Central memory CD8-positive, alpha-beta T cell (primary cell): ENCODE data around the gene MOB4.
"Not testable (repeated sequence)": the region's sequence is repeated elsewhere in the genome, so short reads cannot be mapped to it uniquely, and the experiment has no call there.

ENCODE experiments used
- ATAC-seq: fragments of 150-1000 bp; cut with Tn5 transposase; replicated peaks from 2 replicates; pipeline ENCODE4 v1.10.0; 2022; ENCODE audit warnings: mild to moderate bottlenecking, moderate FRiP score, moderate number of reproducible peaks; ENCODE audit not compliant: poor library complexity, severe bottlenecking; ENCODE audit errors: extremely low read depth
- DNase-seq, 2 donors: peaks; one replicate each; pipeline ENCODE4 v3.0.0; 2021; ENCODE audit warnings: low spot score in 2 of 2
- H3K27ac Mint-ChIP-seq: one replicate; pipeline ENCODE4 v1.8.0; 2022; ENCODE audit warnings: low read depth, mild to moderate bottlenecking, moderate library complexity, mixed read lengths
- H3K27me3 Mint-ChIP-seq: one replicate; pipeline ENCODE4 v1.8.0; 2022; ENCODE audit warnings: mixed read lengths
- H3K36me3 Mint-ChIP-seq: one replicate; pipeline ENCODE4 v1.8.0; 2022; ENCODE audit warnings: mild to moderate bottlenecking, moderate library complexity, mixed read lengths; ENCODE audit not compliant: insufficient read depth
- H3K4me1 Mint-ChIP-seq: one replicate; pipeline ENCODE4 v1.8.0; 2022; ENCODE audit warnings: mixed read lengths
- H3K4me3 Mint-ChIP-seq: one replicate; pipeline ENCODE4 v1.8.0; 2022; ENCODE audit warnings: mild to moderate bottlenecking, moderate library complexity, mixed read lengths
- H3K9me3 Mint-ChIP-seq: one replicate; pipeline ENCODE4 v1.8.0; 2022; ENCODE audit warnings: mixed read lengths

Gene MOB4

GRCh38 chr2:197575987-197576386, 60.1 kb downstream of the MOB4 start:
- H3K27ac Mint-ChIP-seq, result no peak overlapping the region
- H3K4me3 Mint-ChIP-seq, result no peak overlapping the region
- DNase-seq (no peak), ATAC-seq (no peak)
- peaks cover 4% of the 10 kb centered on the region for H3K9me3 Mint-ChIP-seq
- H3K4me1 Mint-ChIP-seq, result no peaks in the 10 kb centered on the region
- no peaks in the 10 kb centered on the region for H3K27me3 Mint-ChIP-seq
- no peaks in the 10 kb centered on the region for H3K36me3 Mint-ChIP-seq

DNA sequence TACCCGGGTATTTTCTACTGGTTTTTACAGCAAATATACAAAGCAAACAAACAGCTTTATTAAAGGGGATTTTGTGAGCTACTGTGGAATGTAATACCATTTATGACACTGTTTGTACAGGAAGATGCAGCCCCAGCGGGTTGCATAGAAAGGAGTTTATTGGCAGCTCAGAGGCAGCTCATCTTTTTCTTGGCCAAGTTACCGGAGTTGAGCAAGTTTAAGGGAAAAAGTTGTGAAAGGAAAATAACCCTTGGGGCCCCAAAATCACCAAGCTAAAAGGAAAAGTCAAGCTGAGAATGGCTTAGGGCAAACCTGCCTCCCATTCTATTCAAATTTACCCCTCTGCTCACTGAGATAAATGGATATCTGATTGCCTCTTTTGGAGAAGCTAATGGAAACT, 60.8 kb downstream of the MOB4 start:
- H3K4me1 Mint-ChIP-seq, result no peaks in the 10 kb centered on the region
- no peak overlapping the region for H3K4me3 Mint-ChIP-seq
- DNase-seq (no peak), ATAC-seq (no peak)
- H3K9me3 Mint-ChIP-seq, result peaks cover 4% of the 10 kb centered on the region
- H3K27me3 Mint-ChIP-seq, result no peaks in the 10 kb centered on the region
- H3K36me3 Mint-ChIP-seq, result no peaks in the 10 kb centered on the region
- no peak overlapping the region for H3K27ac Mint-ChIP-seq

GRCh38 chr2:197577446-197577845, 61.6 kb downstream of the MOB4 start:
- no peak overlapping the region for H3K27ac Mint-ChIP-seq

GRCh38 chr2:197578294-197578693, 62.4 kb downstream of the MOB4 start:
- not testable (repeated sequence) for H3K4me1 Mint-ChIP-seq, H3K27me3 Mint-ChIP-seq, DNase-seq, ATAC-seq, H3K36me3 Mint-ChIP-seq, H3K4me3 Mint-ChIP-seq, H3K9me3 Mint-ChIP-seq, H3K27ac Mint-ChIP-seq

More at GRCh38 chr2:197577446-197577845, 61.6 kb downstream of the MOB4 start:
- Mint-ChIP-seq H3K4me3 (no peak overlapping the region), H3K4me1 (no peaks in the 10 kb centered on the region), H3K36me3 (no peaks in the 10 kb centered on the region), H3K27me3 (no peaks in the 10 kb centered on the region), H3K9me3 (peaks cover 4% of the 10 kb centered on the region)
- no peak for DNase-seq
- ATAC-seq, result no peak

DNA sequence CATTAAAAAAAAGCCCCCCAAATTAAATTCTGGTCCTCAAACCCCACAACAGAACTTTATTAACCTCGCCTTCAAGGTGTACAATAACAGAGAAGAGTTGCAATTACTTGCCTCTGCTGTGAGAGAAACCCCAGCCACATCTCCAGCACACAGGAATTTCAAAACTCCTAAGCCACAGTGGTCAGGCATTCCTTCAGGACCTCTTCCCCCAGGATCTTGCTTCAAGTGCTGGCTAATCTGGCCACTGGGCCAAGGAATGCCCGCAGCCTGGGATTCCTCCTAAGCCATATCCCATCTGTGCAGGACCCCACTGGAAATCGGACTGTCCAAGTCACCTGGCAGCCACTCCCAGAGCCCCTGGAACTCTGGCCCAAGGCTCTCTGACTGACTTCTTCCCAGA, 64.3 kb downstream of the MOB4 start:
- ATAC-seq, H3K9me3 Mint-ChIP-seq, DNase-seq, H3K27me3 Mint-ChIP-seq, H3K4me1 Mint-ChIP-seq, H3K36me3 Mint-ChIP-seq, H3K4me3 Mint-ChIP-seq, H3K27ac Mint-ChIP-seq: not testable (repeated sequence)

DNA sequence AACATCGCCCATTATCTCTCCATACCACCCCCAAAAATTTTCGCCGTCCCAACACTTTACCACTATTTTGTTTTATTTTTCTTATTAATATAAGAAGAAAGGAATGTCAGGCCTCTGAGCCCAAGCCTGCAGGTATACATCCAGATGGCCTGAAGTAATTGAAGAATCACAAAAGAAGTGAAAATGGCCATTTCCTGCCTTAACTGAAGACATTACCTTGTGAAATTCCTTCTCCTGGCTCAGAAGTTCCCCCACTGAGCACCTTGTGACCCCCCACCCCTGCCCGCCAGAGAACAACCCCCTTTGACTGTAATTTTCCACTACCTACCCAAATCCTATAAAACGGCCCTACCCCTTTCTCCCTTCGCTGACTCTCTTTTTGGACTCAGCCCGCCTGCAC, 71.4 kb downstream of the MOB4 start:
- H3K9me3 Mint-ChIP-seq, H3K4me1 Mint-ChIP-seq, H3K36me3 Mint-ChIP-seq, H3K4me3 Mint-ChIP-seq, H3K27me3 Mint-ChIP-seq, DNase-seq, ATAC-seq, H3K27ac Mint-ChIP-seq: not testable (repeated sequence)

DNA sequence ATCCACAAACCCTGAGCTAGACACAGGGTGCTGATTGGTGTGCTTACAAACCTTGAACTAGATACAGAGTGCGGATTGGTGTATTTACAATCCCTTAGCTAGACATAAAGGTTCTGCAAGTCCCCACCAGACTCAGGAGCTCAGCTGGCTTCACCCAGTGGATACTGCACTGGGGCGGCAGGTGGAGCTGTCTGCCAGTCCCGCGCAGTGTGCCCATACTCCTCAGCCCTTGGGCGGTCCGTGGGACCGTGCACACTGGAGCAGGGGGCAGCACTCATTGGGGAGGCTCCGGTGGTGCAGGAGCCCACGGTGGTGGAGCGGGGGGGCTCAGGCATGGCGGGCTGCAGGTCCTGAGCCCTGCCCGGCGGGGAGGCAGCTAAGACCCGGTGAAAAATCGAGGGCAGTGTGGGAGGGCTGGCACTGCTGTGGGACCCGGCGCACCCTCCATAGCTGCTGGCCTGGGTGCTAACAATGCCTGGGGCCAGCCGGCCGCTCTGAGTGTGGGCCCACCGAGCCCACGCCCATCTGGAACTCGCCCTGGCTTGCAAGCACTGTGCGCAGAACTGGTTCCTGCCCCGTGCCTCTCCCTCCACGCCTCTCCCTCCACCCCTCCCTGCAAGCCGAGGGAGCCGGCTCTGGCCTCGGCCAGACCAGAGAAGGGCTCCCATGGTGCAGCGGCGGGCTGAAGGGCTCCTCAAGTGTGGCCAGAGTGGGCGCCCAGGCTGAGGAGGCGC, 75.6 kb downstream of the MOB4 start:
- Mint-ChIP-seq H3K4me1 (no peaks in the 10 kb centered on the region), H3K27ac (no peak overlapping the region), H3K36me3 (peaks cover 2% of the 10 kb centered on the region), H3K27me3 (peaks cover 7% of the 10 kb centered on the region), H3K4me3 (no peak overlapping the region), H3K9me3 (no peaks in the 10 kb centered on the region)
- ATAC-seq (no peak), DNase-seq (no peak)

DNA sequence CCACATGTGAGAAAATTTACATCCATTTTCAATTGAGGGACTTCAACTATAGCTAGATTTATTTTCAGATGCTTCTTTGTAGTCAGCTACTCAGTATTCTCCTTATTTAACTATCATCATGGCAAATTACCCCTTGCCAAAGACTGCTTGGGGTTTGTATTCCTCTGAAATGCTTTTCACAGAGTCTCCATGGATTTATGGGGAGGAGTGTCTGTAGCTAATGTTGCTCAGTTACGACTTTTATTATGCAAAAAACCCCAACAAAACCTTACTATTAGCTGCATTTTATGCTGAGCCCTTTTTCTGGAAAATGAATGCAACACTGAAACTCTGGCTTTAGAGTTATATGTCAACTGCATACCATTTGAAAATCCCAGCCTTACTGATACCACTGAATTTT, 80.9 kb downstream of the MOB4 start:
- peaks cover 35% of the 10 kb centered on the region for H3K27me3 Mint-ChIP-seq
- no peak overlapping the region for H3K27ac Mint-ChIP-seq
- no peak for DNase-seq
- no peaks in the 10 kb centered on the region for H3K36me3 Mint-ChIP-seq
- no peak overlapping the region for H3K4me3 Mint-ChIP-seq
- H3K4me1 Mint-ChIP-seq, result peaks cover 6% of the 10 kb centered on the region
- no peak for ATAC-seq
- no peaks in the 10 kb centered on the region for H3K9me3 Mint-ChIP-seq

DNA sequence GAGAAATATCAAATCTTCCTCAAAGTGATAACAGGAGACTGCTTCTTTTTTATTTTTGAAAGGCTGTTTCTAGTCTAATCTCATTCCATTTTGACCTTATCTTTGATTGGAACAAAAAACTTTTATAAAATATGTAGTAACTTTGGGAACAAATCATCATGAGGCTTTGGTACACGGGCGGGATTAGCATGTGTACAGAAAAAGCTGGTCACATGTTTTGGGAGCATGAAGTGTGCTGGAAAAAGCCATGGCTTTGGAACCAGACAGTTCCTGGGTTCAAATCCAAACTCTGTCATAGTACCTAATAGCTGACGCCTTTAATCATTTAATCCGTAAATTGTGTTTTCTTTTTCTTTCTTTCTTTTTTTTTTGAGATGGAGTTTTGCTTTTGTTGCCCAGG, 81.3 kb downstream of the MOB4 start:
- Mint-ChIP-seq H3K9me3 (no peaks in the 10 kb centered on the region), H3K4me1 (peaks cover 6% of the 10 kb centered on the region), H3K27me3 (peaks cover 35% of the 10 kb centered on the region), H3K36me3 (no peaks in the 10 kb centered on the region), H3K4me3 (no peak overlapping the region), H3K27ac (no peak overlapping the region)
- no peak for ATAC-seq
- no peak for DNase-seq

- Mint-ChIP-seq H3K27me3 (peaks cover 35% of the 10 kb centered on the region), H3K9me3 (no peaks in the 10 kb centered on the region), H3K36me3 (no peaks in the 10 kb centered on the region), H3K27ac (no peak overlapping the region), H3K4me1 (peaks cover 6% of the 10 kb centered on the region), H3K4me3 (no peak overlapping the region)
- ATAC-seq (no peak), DNase-seq (no peak)
These were observed 82.6 kb downstream of the MOB4 start for GRCh38 chr2:197598450-197598849.

GRCh38 chr2:197599285-197599965, 83.6 kb downstream of the MOB4 start:
- Mint-ChIP-seq H3K27me3 (peaks cover 35% of the 10 kb centered on the region), H3K4me3 (no peak overlapping the region), H3K36me3 (no peaks in the 10 kb centered on the region), H3K27ac (no peak overlapping the region), H3K4me1 (peaks cover 6% of the 10 kb centered on the region), H3K9me3 (no peaks in the 10 kb centered on the region)
- DNase-seq (no peak), ATAC-seq (peak; percentile 67)

GRCh38 chr2:197600306-197600705, 84.4 kb downstream of the MOB4 start:
- no peak for DNase-seq
- Mint-ChIP-seq H3K27ac (no peak overlapping the region), H3K4me3 (no peak overlapping the region), H3K4me1 (peaks cover 6% of the 10 kb centered on the region), H3K27me3 (peaks cover 35% of the 10 kb centered on the region), H3K36me3 (no peaks in the 10 kb centered on the region), H3K9me3 (no peaks in the 10 kb centered on the region)
- ATAC-seq, result no peak

GRCh38 chr2:197601726-197602125, 85.9 kb downstream of the MOB4 start:
- no peaks in the 10 kb centered on the region for H3K36me3 Mint-ChIP-seq
- no peak overlapping the region for H3K4me3 Mint-ChIP-seq
- ATAC-seq (no peak), DNase-seq (no peak)
- H3K27ac Mint-ChIP-seq, result no peak overlapping the region
- peaks cover 6% of the 10 kb centered on the region for H3K4me1 Mint-ChIP-seq
- H3K9me3 Mint-ChIP-seq, result no peaks in the 10 kb centered on the region
- H3K27me3 Mint-ChIP-seq, result peaks cover 35% of the 10 kb centered on the region
